Activated CD4-positive, alpha-beta T cell treated with anti-CD3 and anti-CD28 coated beads for 36 hours (primary cell): ENCODE results near the gene NOL4L. TPM values are rescaled to one million over a fixed set of nuclear protein-coding genes. Genes with fewer than 3 reads are reported as not detected.
A peak's percentile ranks its signal among the peaks of the same experiment; 100 is the strongest.
"Not testable (repeated sequence)": the region's sequence is repeated elsewhere in the genome, so short reads cannot be mapped to it uniquely, and the experiment has no call there.

Source experiments
- ATAC-seq: fragments of 200-7000 bp; cut with Tn5 transposase; one replicate; pipeline ENCODE4 v1.10.0; 2021; ENCODE audit warnings: mild to moderate bottlenecking, moderate library complexity
- CTCF ChIA-PET: fragments of 350-600 bp; sonication (Branson Sonifier 250); formaldehyde crosslinking; loops from one replicate; lab custom pipeline; 2021; ENCODE audit warnings: antibody characterized with exemption; lab: Charles Lee
- POLR2A ChIA-PET: fragments of 350-600 bp; sonication (Branson Sonifier 250); formaldehyde crosslinking; loops from one replicate; lab custom pipeline; 2021; ENCODE audit warnings: antibody characterized with exemption, inconsistent platforms; lab: Charles Lee
- DNase-seq: peaks from one replicate; pipeline ENCODE4 v3.0.0-alpha.2; 2020
- H3K27ac Mint-ChIP-seq: one replicate; pipeline ENCODE4 v1.8.0; 2021; ENCODE audit warnings: mixed read lengths
- H3K27me3 Mint-ChIP-seq: one replicate; pipeline ENCODE4 v1.8.0; 2021; ENCODE audit warnings: mixed read lengths
- H3K36me3 Mint-ChIP-seq: one replicate; pipeline ENCODE4 v1.8.0; 2021; ENCODE audit warnings: low read depth, mixed read lengths
- H3K4me1 Mint-ChIP-seq: one replicate; pipeline ENCODE4 v1.8.0; 2021; ENCODE audit warnings: mixed read lengths
- H3K4me3 Mint-ChIP-seq: one replicate; pipeline ENCODE4 v1.8.0; 2021; ENCODE audit warnings: mild to moderate bottlenecking, moderate library complexity, mixed read lengths
- H3K9me3 Mint-ChIP-seq: one replicate; pipeline ENCODE4 v1.8.0; 2021; ENCODE audit warnings: low read depth, mixed read lengths
- intact Hi-C, 2 experiments: fragments of 100-400 bp; cut with DNase I in 1 of 2; cut with micrococcal nuclease in 1 of 2; formaldehyde crosslinking; loops; one replicate each; pipeline versions ENCODE4 v1.14.2 to v1.15.1; 2022 to 2024; cut with DNase I, micrococcal nuclease
- total RNA-seq, 2 experiments: library from RNA; stranded (reverse); gene quantifications; one replicate each; pipeline ENCODE4 v1.2.3, GENCODE V29; 2021

Gene NOL4L
- total RNA-seq, 2 experiments from 2014 or later: 17.3 to 22.0 TPM

DNA sequence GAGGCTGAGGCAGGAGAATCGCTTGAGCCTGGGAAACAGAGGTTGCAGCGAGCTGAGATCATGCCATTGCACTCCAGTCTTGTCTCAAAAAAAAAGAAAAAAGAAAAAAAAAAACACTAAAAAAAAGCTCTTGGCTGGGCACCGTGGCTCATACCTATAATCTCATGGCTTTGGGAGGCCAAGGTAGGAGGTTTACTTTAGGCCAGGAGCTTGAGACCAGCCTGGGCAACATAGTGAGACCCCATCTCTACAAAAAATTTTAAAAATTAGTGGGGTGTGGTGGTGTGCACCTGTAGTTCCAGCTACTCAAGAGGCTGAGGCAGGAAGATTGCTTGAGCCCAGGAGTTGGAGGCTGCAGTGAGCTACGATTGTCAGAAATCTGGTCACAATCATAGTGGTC lies 7.5 kb upstream of the NOL4L start:
- POLR2A ChIA-PET, H3K4me1 Mint-ChIP-seq, ATAC-seq, H3K36me3 Mint-ChIP-seq, H3K4me3 Mint-ChIP-seq, intact Hi-C loops, H3K9me3 Mint-ChIP-seq, DNase-seq, H3K27ac Mint-ChIP-seq, H3K27me3 Mint-ChIP-seq: not testable (repeated sequence)
- CTCF ChIA-PET: interaction anchor here (1.0 to 1.1 kb wide), 2 partner anchors 19 to 81 kb away, joined by 3 to 4 read pairs; partner anchors contain the start of gene C20orf203

DNA sequence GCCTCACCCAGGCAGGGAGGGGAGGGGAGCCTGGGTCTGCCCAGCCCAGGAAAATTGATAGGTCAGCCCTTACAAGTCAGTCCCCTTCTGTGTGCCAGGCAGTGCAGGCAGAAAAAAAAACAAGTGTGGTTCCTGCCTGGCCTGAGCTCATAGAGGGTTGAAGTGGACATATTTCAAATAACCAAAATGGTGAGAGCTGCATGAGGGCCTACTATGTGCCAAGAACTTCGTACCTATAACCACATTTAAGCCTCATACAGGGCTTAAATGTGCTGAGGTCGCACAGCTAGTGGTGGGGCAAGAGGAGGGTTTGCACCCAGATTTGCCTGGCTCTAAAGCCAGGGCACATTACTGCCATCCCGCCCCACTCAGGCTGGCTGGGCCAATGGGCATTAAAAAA lies 6.9 kb upstream of the NOL4L start:
- H3K27me3 Mint-ChIP-seq: no peaks in the 10 kb centered on the region
- no peak overlapping the region for H3K4me3 Mint-ChIP-seq
- ChIA-PET POLR2A (no interaction called here), CTCF (interaction anchor here (0.7 to 1.0 kb wide), 2 partner anchors 82 to 408 kb away, joined by 3 read pairs; partner anchors contain the start of gene C20orf203)
- H3K27ac Mint-ChIP-seq: no peak overlapping the region
- intact Hi-C loops: no loop called here
- ATAC-seq (no peak), DNase-seq (no peak)
- peaks cover 4% of the 10 kb centered on the region for H3K4me1 Mint-ChIP-seq
- H3K9me3 Mint-ChIP-seq: no peaks in the 10 kb centered on the region
- H3K36me3 Mint-ChIP-seq: no peaks in the 10 kb centered on the region

DNA sequence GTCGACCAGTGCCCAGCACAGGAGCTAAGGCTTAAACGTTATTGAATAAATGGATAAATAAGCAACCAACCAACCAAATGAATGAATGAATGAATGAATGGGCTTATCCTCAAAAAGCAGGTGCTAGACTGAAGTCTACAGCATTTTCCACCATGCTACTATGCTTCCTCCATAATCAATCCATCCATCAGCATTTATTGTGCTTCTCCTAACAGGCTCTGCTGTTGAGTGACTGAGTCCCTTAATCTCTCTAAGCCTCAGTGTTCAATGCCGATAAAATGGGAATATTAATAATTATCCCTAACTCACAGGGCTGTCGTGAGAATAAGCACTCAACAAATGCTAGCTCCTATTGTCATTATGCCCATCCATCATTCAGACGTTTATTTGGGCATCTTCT lies 4.6 kb upstream of the NOL4L start:
- H3K4me3 Mint-ChIP-seq: no peak overlapping the region
- peaks cover 5% of the 10 kb centered on the region for H3K27me3 Mint-ChIP-seq
- no peak overlapping the region for H3K27ac Mint-ChIP-seq
- POLR2A ChIA-PET: no interaction called here
- ATAC-seq (no peak), DNase-seq (no peak)
- H3K36me3 Mint-ChIP-seq: no peaks in the 10 kb centered on the region
- intact Hi-C loops: no loop called here
- H3K9me3 Mint-ChIP-seq: no peaks in the 10 kb centered on the region
- peaks cover 16% of the 10 kb centered on the region for H3K4me1 Mint-ChIP-seq
- CTCF ChIA-PET: interaction anchor here (0.6 to 1.0 kb wide), 3 partner anchors 14 to 845 kb away, joined by 3 to 4 read pairs (median 3); no protein-coding TSS in a partner anchor

DNA sequence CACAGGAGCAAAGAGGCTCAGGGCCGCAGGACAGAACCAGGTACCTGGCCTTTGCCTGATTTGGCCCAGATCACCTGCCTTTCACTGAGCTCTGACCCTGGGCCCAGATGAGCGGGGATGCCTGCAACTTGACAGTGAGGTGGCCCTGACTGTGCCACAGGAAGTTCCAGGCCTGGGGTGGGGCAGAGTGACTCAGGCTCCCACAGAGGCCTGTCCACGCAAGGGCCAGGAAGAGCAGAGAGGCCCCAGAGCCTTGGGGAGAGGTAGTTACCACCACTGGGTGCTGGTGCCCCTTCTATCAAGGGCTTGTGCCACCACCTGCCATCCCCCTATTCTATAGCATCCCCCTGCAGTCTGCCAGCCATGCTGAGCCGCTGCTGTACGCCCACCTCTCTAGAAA lies 4.1 kb upstream of the NOL4L start:
- ATAC-seq (no peak), DNase-seq (no peak)
- CTCF ChIA-PET: interaction anchor here (0.6 to 1.0 kb wide), 4 partner anchors 15 to 846 kb away, joined by 3 to 4 read pairs (median 3); no protein-coding TSS in a partner anchor
- peaks cover 16% of the 10 kb centered on the region for H3K4me1 Mint-ChIP-seq
- no peak overlapping the region for H3K4me3 Mint-ChIP-seq
- no peak overlapping the region for H3K27ac Mint-ChIP-seq
- no peaks in the 10 kb centered on the region for H3K36me3 Mint-ChIP-seq
- POLR2A ChIA-PET: no interaction called here
- H3K27me3 Mint-ChIP-seq: peaks cover 5% of the 10 kb centered on the region
- no peaks in the 10 kb centered on the region for H3K9me3 Mint-ChIP-seq
- intact Hi-C loops: no loop called here

DNA sequence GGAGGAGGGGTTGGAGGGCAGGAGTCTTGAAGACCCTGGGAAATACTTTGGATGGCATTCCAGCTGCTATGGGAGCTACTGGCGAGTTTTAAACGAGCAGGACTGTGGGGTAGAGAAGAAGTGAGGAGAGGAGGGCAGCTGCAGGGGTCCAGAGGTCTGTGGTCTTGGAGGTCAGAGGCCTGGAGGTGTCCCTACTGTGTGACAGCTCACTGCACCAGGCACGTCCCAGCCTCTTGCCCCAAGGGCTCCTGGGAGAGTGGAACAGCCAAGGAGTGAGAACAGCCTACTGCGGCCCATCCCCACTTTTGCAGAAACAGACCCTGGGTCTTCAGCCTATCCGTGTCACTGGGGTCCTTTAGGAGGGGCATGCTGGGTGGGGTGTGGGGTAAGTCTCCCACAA lies 2.9 kb upstream of the NOL4L start:
- Mint-ChIP-seq H3K36me3 (no peaks in the 10 kb centered on the region), H3K27ac (no peak overlapping the region), H3K4me3 (no peak overlapping the region), H3K9me3 (no peaks in the 10 kb centered on the region), H3K27me3 (peaks cover 5% of the 10 kb centered on the region), H3K4me1 (peaks cover 12% of the 10 kb centered on the region)
- ChIA-PET CTCF (interaction anchor here (0.6 to 1.4 kb wide), 2 partner anchors 64 to 66 kb away, joined by 3 to 5 read pairs; no protein-coding TSS in a partner anchor), POLR2A (interaction anchor here (0.6 kb wide), 1 partner anchor 77 kb away, joined by 3 read pairs; no protein-coding TSS in a partner anchor)
- no peak for DNase-seq
- intact Hi-C loops: no loop called here
- ATAC-seq: no peak

DNA sequence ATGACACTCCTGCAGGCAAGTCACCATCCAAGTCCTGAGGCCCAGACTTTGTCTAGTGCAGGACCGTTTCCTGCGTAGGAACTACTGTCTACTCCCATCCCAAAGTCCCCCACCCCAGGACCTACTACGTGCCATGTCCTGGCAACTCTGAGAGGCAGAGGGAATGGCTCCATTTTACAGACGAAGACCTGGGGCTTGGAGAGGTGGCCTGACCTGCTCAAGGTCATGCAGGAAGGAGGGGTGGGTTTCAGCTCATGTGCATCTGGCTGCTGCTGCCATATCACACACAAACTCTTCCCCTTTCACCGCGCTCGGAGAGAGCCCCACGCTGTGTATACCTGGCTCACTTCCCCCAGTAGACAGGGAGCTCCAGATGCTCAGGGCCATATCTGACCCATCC lies 1.2 kb upstream of the NOL4L start:
- DNase-seq: no peak
- Mint-ChIP-seq H3K27me3 (peaks cover 5% of the 10 kb centered on the region), H3K4me1 (peaks cover 24% of the 10 kb centered on the region), H3K9me3 (no peaks in the 10 kb centered on the region), H3K4me3 (peak overlapping the region; percentile 76), H3K27ac (no peak overlapping the region), H3K36me3 (no peaks in the 10 kb centered on the region)
- intact Hi-C loops: no loop called here
- ATAC-seq: no peak
- ChIA-PET POLR2A (no interaction called here), CTCF (interaction anchor here (1.0 to 1.1 kb wide), 4 partner anchors 33 to 70 kb away, joined by 3 to 5 read pairs (median 3); no protein-coding TSS in a partner anchor)

DNA sequence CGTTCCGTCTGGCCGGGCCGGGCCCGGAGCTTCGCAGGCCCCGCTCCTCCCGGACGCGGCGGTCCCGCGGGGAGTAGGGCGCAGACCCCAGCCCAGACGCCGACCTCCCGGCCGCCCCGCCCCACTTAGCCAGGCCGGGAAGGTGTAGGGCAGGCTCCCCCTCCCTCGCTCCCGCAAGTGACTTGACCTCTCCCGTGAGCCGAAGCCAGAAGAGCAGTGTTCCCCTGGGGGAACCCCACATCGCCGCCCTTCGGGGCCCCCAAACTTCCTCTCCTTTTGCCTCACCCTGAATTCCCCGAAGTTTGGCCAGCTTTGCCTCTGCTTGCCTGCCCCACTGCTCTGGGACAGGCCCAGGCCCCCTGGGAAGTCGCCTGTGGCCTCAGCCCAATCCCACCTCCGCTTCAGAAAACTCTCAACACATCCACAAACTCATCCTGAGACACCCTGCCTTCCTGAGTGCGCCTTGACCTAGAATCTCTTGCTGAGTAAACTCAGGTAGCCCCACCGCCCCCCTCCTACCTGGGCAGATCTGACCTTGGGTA lies 524 bp upstream of the NOL4L start:
- Mint-ChIP-seq H3K27ac (peak overlapping the region; percentile 58), H3K9me3 (no peaks in the 10 kb centered on the region), H3K36me3 (no peaks in the 10 kb centered on the region), H3K27me3 (peaks cover 5% of the 10 kb centered on the region), H3K4me3 (peak overlapping the region; percentile 76), H3K4me1 (peaks cover 30% of the 10 kb centered on the region)
- ChIA-PET CTCF (interaction anchor here (0.9 to 1.1 kb wide), 3 partner anchors 51 to 62 kb away, joined by 3 read pairs; no protein-coding TSS in a partner anchor), POLR2A (no interaction called here)
- intact Hi-C loops: no loop called here
- DNase-seq (peak; percentile 53), ATAC-seq (peak; percentile 1)

DNA sequence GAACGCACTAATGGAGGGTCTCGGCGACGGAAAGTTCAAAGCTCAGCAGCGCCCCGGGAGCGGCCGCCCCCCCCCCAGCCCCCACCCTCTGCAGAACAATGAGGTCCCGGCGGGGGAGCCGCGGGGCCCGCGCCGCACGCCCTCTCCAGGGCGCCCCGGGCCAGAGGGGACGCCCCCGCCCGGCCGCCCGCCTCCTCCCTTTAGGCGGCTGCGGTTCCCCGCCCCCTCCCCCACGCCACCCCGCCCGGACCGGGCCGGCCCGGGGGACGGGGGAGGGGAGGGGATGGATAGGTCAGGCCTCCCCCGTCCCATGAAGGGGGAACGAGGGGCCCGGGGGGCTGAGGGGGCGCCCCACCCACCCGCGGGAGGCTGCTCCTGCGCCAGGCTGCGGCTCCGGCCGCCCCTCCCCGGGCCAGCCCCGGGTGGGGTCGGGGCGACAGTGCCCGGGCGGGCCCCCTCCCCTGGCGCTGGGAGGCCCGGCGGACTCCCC lies 1.5 kb downstream of the NOL4L start:
- Mint-ChIP-seq H3K27me3 (peaks cover 5% of the 10 kb centered on the region), H3K9me3 (no peaks in the 10 kb centered on the region), H3K4me3 (peak overlapping the region; percentile 65), H3K4me1 (peaks cover 50% of the 10 kb centered on the region), H3K27ac (no peak overlapping the region), H3K36me3 (no peaks in the 10 kb centered on the region)
- intact Hi-C loops: loop anchor here in 1 of 2 experiments (1.0 to 5.0 kb wide), 3 partner anchors 46 to 159 kb away; partner anchors contain the start of gene COMMD7
- ChIA-PET CTCF (no interaction called here), POLR2A (no interaction called here)
- peak; percentile 46 for DNase-seq
- ATAC-seq: peak; percentile 3

DNA sequence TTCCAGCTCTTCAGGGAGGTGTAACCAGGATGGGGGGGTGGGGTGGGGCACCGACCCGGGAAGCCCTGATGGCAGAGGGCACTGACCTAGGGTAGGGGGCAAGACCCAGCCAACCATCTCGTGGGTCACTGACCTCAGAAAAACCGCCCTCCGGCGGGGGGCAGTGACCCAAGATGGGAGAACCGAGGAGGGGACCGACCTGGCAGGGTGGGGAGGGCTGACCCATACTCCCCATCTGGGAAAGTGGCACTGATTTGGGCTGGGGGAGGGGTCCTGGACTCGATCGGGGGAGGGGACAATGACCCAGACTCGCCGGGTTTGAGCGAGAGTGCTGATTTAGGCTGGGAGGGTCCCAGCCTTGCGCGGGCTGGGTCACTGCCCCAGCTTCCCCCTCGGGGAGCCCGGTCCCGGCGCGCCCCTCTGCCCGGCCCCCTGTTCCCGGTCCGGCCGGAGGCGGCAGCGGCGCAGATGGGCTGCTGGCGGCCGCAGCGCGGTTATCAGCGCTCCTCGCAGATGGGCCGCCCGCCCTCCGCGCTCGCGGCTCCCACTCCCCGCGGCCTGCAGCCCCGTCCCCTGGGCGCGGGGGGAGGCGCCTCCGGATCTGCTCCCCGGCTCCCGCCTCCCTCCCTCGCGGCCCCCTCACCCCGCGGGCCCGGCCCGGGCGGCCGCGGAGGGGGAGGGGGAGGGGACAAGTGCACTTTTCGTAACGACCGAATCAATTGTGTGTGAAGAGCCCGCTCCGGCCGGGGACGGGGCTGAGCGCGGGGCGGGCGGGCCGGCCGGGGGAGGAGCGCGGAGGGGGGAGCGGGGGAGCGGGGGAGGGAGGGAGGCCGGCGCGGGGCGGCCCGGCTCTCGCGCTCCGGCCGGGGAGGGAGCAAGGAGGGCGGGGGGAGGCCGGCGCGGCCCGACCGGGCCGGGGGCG lies 2.2 kb downstream of the NOL4L start:
- H3K9me3 Mint-ChIP-seq: no peaks in the 10 kb centered on the region
- peaks cover 5% of the 10 kb centered on the region for H3K27me3 Mint-ChIP-seq
- no peaks in the 10 kb centered on the region for H3K36me3 Mint-ChIP-seq
- peaks cover 55% of the 10 kb centered on the region for H3K4me1 Mint-ChIP-seq
- CTCF ChIA-PET: no interaction called here
- POLR2A ChIA-PET: no interaction called here
- peak overlapping the region; percentile 52 for H3K4me3 Mint-ChIP-seq
- no peak overlapping the region for H3K27ac Mint-ChIP-seq
- intact Hi-C loops: loop anchor here in 1 of 2 experiments (5.0 kb wide), 1 partner anchor 159 kb away; the partner anchor contains the start of gene COMMD7
- DNase-seq (peak; percentile 49), ATAC-seq (no peak)

DNA sequence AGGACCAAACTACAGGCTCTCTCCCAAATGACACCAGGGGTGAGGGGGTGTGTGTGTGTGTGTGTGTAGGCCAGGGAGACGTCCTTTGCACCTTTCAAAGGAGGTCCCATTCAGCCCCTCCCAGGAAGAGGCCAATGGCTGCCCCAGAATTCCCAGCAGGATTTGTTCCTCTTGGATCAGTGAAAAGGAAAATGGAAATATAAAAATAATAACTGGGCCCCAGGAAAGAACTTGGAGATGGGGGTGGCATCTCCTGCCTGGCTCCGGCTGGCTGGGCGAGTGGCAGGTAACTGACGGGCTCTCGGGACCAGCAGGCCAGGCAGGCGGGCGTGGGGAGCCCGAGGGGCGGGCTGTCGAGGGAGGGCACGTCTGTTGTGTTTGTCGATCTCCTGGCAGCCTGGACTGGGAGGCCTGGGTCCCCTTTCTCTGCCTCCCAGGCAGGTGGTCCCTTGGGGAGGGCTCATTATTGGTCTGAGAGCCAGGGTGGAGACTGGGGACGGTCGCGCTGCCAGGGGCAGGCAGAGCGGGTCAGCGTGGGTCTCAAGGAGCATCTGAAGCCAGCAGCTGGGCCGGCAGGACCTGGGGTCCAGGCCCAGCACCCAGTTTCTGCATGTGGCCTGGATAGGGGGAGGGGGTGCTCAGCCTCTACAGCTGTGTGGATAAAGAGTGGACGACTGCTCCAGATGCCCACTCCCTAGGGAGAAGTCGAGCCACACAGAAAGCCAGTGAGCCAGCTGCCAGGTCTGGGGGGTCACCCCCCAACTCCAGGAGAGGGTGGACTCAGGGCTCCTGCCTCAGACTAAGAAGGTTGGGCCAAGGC lies 3.1 kb downstream of the NOL4L start:
- Mint-ChIP-seq H3K4me1 (peaks cover 62% of the 10 kb centered on the region), H3K27me3 (peaks cover 5% of the 10 kb centered on the region), H3K36me3 (no peaks in the 10 kb centered on the region), H3K9me3 (no peaks in the 10 kb centered on the region), H3K4me3 (peak overlapping the region; percentile 52), H3K27ac (peak overlapping the region; percentile 85)
- POLR2A ChIA-PET: no interaction called here
- intact Hi-C loops: loop anchor here (2.0 to 5.0 kb wide), 2 partner anchors 47 to 160 kb away; partner anchors contain the start of gene COMMD7 (in 1 of the 2)
- DNase-seq (peak; percentile 42), ATAC-seq (no peak)
- CTCF ChIA-PET: interaction anchor here (0.6 kb wide), 2 partner anchors 36 to 55 kb away, joined by 3 read pairs; no protein-coding TSS in a partner anchor
